Measurements from ENCODE around the gene PIGU.
A peak's percentile ranks its signal among the peaks of the same experiment; 100 is the strongest.
"Not testable (repeated sequence)": the region's sequence is repeated elsewhere in the genome, so short reads cannot be mapped to it uniquely, and the experiment has no call there.

The PIGU gene, protein sequence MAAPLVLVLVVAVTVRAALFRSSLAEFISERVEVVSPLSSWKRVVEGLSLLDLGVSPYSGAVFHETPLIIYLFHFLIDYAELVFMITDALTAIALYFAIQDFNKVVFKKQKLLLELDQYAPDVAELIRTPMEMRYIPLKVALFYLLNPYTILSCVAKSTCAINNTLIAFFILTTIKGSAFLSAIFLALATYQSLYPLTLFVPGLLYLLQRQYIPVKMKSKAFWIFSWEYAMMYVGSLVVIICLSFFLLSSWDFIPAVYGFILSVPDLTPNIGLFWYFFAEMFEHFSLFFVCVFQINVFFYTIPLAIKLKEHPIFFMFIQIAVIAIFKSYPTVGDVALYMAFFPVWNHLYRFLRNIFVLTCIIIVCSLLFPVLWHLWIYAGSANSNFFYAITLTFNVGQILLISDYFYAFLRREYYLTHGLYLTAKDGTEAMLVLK

DNA sequence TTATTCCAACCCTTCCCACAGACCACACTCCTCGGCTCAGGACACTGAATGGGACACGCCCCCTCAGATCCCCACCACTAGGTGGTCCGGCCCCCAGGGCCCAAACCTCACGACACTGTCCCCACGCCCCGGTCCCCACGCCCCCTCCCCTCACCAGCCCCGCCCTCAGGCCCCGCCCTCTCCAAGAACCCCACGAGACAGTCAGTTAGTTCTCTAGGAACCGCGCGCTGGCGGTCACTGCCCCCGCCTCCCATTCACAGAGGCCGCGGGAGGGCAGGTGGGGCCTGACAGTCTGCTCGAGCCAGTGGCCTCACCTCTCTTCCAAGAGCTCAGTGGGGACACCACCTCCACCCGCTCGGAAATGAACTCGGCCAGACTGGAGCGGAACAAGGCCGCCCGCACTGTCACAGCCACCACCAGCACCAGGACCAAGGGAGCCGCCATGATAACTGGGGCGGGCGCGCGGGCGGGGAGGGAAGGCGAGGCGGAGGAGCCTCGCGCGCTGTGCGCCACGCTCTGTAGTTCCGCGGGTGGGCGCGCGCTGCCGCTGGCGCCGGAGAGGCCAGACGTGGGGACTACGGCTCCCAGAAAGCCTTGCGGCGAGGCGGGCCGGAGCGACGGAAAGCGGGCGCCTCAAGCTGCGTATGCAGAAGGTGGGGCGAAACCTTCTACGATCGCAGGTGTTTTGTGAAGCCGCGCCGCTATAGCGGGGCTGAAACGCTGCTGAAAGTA is at the start of gene PIGU:
TSS of gene PIGU (minus strand) at position 451 of the 732 bp plus-strand sequence. CDS start at position 444, 7 bp downstream.
- FAIRE-seq = peak; percentile 80

GRCh38 chr20:34724172-34724571 is 47.3 kb upstream of the PIGU start:
- FAIRE-seq = no peak

GRCh38 chr20:34722560-34722959 is 45.7 kb upstream of the PIGU start:
- FAIRE-seq = not testable (repeated sequence)

- FAIRE-seq = no peak
Measured at GRCh38 chr20:34720266-34720665, 43.4 kb upstream of the PIGU start.

- FAIRE-seq = not testable (repeated sequence)
Measured at GRCh38 chr20:34719242-34720017, 42.5 kb upstream of the PIGU start.

GRCh38 chr20:34717230-34718095 is 40.6 kb upstream of the PIGU start:
- FAIRE-seq = no peak

DNA sequence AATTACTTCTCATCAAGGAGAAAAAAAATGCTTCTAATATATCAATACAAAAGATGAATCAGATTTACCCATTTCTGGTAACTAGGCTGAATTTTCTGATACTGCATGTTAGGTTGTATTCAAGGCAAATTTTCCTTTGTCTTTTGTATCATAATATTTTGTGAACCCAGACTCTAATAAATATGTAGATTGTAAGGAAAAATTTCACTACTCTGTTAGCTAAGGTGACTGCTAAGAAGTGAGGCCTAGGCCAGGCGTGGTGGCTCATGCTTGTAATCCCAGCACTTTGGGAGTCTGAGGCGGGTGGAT is 40.0 kb upstream of the PIGU start:
- FAIRE-seq = no peak

- no peak for FAIRE-seq
Measured at GRCh38 chr20:34715384-34715783, 38.5 kb upstream of the PIGU start.

DNA sequence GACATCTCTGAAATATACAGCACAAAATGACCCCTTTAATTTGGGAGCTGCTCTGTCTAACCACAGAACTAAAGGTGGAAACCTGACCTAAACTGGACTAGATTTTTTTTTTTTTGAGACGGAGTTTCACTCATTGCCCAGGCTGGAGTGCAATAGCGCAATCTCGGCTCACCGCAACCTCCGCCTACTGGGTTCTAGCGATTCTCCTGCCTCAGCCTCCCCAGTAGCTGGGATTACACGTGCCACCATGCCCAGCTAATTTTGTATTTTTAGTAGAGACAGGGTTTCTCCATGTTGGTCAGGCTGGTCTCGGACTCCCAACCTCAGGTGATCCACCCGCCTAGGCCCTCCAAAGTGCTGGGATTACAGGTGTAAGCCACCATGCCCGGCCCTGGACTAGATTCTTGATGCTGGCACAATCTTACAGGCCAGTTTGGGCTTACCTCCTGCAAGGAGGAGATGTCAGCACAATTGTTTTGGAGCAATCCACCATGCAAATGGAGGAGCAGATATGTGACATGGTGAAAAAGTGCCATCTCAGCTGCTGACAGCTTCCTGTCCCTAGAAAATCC is 37.1 kb upstream of the PIGU start:
- FAIRE-seq = not testable (repeated sequence)

DNA sequence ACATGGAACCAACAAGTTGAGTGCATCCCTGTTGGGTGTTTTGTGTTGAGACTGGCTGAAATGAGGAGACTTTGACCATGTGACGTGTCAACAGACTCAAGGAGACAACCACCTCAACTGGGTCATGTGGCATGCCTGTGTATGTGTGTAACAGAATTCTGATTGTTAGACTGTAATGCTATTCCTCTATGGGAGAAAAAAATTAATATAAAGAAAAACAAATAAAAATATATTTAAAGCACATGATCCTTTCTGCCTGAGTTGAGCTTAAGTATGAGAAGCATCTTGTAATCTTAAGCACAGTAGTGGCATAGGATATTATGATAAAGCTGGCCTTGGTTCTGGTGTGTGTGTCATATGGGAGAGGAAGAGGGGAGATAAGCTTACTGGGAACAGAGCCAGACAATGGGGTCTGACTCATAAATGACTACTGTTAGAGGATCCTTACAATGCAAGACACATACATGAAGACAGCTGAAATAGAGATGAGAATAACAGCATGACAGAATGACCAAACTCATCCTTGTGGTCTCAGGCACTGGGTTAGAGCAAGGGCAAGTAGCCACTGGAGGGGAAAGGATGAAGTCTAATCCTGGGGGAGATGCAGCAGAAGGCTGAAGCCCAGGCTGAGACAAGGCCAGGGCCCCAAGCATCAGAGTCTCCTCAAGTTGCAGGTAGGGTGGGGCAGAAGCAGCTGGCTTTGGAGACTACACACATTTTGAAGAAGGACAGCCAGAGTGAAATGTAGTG is 36.5 kb upstream of the PIGU start:
- FAIRE-seq = no peak

- FAIRE-seq = no peak
Measured at GRCh38 chr20:34712525-34713192, 35.8 kb upstream of the PIGU start.

DNA sequence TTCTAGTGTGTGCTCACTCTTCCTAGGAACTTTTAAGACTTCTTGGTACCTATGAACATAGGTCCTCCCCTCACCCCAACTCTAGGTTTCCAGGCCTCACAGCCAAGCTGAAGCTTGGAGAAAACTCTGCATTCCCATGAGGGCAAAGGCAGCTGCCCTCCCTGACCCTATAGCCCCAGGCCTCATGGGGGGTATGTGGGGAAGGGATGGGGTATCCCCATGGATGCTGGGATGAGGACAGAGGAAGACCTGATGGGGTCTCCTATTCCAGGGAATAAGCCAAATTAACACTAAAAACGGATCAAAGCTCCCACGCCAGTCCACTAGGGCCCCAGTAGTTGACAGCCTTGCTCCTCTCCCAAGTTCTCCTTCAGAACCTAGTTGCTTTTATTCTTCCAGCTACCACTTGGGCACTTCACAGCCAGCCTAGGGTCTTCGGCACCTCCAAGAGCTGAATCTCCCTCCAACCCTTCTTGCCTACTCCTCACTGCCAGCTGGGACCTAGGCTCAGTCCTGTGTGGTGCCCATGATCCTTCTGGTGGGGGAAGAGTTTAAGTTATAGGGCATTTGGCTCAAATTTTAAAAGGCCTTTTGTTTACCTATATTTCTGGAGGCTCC is 35.0 kb upstream of the PIGU start:
- no peak for FAIRE-seq

- FAIRE-seq = no peak
Measured at GRCh38 chr20:34710861-34711574, 34.1 kb upstream of the PIGU start.

DNA sequence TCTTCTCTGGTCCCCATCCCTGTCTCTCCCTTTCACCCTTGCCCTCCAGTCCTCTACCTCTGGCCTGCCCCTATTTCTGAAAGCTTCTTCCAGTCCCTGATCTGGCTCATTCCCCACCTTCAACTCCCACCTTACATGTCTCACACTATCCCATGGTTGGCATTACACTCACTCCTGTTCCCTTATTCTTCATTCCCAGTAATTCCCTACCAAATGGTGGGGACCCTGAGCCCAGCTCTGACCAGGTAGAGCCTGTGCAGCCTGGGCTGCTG is 33.6 kb upstream of the PIGU start:
- no peak for FAIRE-seq

DNA sequence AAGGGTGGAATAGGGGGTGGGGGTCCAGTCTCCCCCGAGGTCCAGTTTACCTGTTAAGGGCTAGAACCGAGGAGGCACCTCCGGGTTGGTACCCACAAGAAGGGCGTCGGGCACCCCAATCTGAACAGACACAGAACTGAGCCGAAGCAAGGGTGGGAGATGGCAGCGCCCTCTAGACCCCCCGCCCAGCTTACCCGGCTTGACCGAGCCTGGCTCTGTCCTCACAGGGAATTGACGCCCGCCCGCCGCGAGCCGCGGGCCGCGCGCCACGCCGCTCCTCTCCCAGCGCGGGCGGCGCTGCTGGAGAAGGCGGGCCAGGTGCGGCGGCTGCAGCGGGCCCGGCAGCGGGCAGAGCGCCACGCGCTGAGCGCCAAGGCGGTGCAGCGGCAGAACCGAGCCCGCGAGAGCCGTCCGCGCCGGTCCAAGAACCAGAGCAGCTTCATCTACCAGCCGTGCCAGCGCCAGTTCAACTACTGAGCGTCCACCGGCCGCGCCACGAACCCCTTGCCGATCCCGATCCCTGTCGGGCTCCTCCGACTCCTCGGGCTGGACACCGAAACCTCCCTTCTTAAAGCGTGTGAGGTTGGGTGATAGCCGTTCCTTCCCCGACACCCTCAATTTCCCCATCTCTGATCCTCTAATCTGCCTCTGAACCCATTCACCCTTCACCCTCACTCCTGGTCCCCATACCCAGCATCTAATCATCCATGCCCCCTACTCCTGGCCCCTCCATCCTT is 33.1 kb upstream of the PIGU start:
- FAIRE-seq = no peak

GRCh38 chr20:34709044-34709830 is 32.3 kb upstream of the PIGU start:
- no peak for FAIRE-seq

- FAIRE-seq = no peak
Measured at GRCh38 chr20:34708621-34709043, 31.7 kb upstream of the PIGU start.

Data from G401.6 (cell line).